Activated CD8-positive, alpha-beta T cell treated with anti-CD3 and anti-CD28 coated beads for 36 hours (primary cell): Measurements from ENCODE around the gene SETD2. TPM values are rescaled to one million over a fixed set of nuclear protein-coding genes. Genes with fewer than 3 reads are reported as not detected.
"Not testable (repeated sequence)": the region's sequence is repeated elsewhere in the genome, so short reads cannot be mapped to it uniquely, and the experiment has no call there.

ENCODE experiments used
- ATAC-seq: fragments of 200-7000 bp; cut with Tn5 transposase; one replicate; pipeline ENCODE4 v1.10.0; 2021; ENCODE audit warnings: mild to moderate bottlenecking, moderate library complexity
- CTCF ChIA-PET: fragments of 350-600 bp; sonication (Branson Sonifier 250); formaldehyde crosslinking; loops from one replicate; lab custom pipeline; 2021; ENCODE audit warnings: antibody characterized with exemption; lab: Charles Lee
- POLR2A ChIA-PET: fragments of 350-600 bp; sonication (Branson Sonifier 250); formaldehyde crosslinking; loops from one replicate; lab custom pipeline; 2021; ENCODE audit warnings: antibody characterized with exemption; lab: Charles Lee
- DNase-seq: peaks from one replicate; pipeline ENCODE4 v3.0.0-alpha.2; 2020
- H3K27ac Mint-ChIP-seq: one replicate; pipeline ENCODE4 v1.8.0; 2021; ENCODE audit warnings: mild to moderate bottlenecking, mixed read lengths
- H3K27me3 Mint-ChIP-seq: one replicate; pipeline ENCODE4 v1.8.0; 2021; ENCODE audit warnings: mixed read lengths
- H3K36me3 Mint-ChIP-seq: one replicate; pipeline ENCODE4 v1.8.0; 2021; ENCODE audit warnings: low read depth, mixed read lengths
- H3K4me1 Mint-ChIP-seq: one replicate; pipeline ENCODE4 v1.8.0; 2021; ENCODE audit warnings: low read depth, mixed read lengths
- H3K4me3 Mint-ChIP-seq: one replicate; pipeline ENCODE4 v1.8.0; 2021; ENCODE audit warnings: mild to moderate bottlenecking, moderate library complexity, mixed read lengths
- H3K9me3 Mint-ChIP-seq: one replicate; pipeline ENCODE4 v1.8.0; 2021; ENCODE audit warnings: mixed read lengths
- intact Hi-C: fragments of 100-400 bp; cut with micrococcal nuclease; formaldehyde crosslinking; loops from one replicate; pipeline ENCODE4 v1.10.0; 2022
- total RNA-seq, 2 experiments: library from RNA; stranded (reverse); gene quantifications; one replicate each; pipeline ENCODE4 v1.2.3, GENCODE V29; 2021
- TF ChIP-seq, protein P1 (sequence below): fragments of 200-600 bp; IDR thresholded peaks from one replicate; pipeline ENCODE4 v1.8.0; 2022; ENCODE audit warnings: antibody characterized with exemption, mild to moderate bottlenecking

Gene SETD2
- total RNA-seq, 2 experiments from 2014 or later = 34.7 to 36.1 TPM

DNA sequence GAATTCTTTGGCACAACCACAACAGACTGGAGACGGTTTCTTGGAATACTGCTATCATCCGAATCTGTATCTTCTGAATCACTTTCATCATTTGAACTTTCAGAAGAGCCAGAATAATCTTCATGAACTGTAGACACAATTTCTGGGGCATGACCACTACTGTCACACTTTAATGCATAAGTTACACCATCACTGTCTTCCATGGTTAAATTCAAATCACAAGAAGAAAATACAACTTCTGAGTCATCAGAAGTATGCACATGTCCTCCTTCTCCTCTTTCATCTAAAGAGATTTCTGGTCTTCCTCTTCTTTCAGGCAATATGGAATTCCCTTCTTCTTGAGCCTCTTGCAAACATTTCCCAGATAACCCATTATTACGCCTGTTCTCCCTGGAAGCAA is 42.5 kb downstream of the SETD2 start:
- peaks cover 38% of the 10 kb centered on the region for H3K4me1 Mint-ChIP-seq
- DNase-seq (no peak), ATAC-seq (no peak)
- intact Hi-C loops = no loop called here
- peak overlapping the region; percentile 87 for H3K27ac Mint-ChIP-seq
- peaks cover 58% of the 10 kb centered on the region for H3K36me3 Mint-ChIP-seq
- POLR2A ChIA-PET = interaction anchor here (0.8 kb wide), 1 partner anchor 24 kb away, joined by 3 read pairs; no protein-coding TSS in a partner anchor
- TF ChIP-seq, protein P1, sequence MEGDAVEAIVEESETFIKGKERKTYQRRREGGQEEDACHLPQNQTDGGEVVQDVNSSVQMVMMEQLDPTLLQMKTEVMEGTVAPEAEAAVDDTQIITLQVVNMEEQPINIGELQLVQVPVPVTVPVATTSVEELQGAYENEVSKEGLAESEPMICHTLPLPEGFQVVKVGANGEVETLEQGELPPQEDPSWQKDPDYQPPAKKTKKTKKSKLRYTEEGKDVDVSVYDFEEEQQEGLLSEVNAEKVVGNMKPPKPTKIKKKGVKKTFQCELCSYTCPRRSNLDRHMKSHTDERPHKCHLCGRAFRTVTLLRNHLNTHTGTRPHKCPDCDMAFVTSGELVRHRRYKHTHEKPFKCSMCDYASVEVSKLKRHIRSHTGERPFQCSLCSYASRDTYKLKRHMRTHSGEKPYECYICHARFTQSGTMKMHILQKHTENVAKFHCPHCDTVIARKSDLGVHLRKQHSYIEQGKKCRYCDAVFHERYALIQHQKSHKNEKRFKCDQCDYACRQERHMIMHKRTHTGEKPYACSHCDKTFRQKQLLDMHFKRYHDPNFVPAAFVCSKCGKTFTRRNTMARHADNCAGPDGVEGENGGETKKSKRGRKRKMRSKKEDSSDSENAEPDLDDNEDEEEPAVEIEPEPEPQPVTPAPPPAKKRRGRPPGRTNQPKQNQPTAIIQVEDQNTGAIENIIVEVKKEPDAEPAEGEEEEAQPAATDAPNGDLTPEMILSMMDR = no peak
- CTCF ChIA-PET = no interaction called here
- H3K9me3 Mint-ChIP-seq = peaks cover 4% of the 10 kb centered on the region
- H3K4me3 Mint-ChIP-seq = no peak overlapping the region
- no peaks in the 10 kb centered on the region for H3K27me3 Mint-ChIP-seq

DNA sequence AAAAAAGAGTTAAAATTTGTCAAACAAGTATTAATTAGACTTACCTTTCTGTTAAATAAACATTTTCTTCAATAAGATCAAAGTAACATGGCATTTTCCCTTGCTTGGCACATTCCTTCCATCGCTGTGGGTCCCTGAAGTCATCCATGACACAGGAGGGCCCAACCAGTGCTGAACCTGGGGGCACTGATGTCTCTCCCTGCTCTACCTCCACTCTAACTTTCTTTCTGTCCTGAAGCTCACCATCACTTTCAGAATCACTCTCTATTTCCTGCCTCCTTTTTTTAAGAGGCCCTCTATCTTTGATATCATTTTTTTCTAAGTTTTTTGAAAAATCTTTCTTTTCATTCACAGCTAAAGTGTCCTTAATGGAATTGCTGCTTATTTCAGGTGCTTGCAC is 43.8 kb downstream of the SETD2 start:
- Mint-ChIP-seq H3K9me3 (peaks cover 4% of the 10 kb centered on the region), H3K4me3 (no peak overlapping the region), H3K27me3 (no peaks in the 10 kb centered on the region), H3K36me3 (peaks cover 51% of the 10 kb centered on the region), H3K27ac (peak overlapping the region; percentile 87), H3K4me1 (peaks cover 38% of the 10 kb centered on the region)
- TF ChIP-seq, protein P1 = no peak
- DNase-seq = no peak
- POLR2A ChIA-PET = no interaction called here
- ATAC-seq = peak; percentile 83
- CTCF ChIA-PET = no interaction called here
- intact Hi-C loops = no loop called here

DNA sequence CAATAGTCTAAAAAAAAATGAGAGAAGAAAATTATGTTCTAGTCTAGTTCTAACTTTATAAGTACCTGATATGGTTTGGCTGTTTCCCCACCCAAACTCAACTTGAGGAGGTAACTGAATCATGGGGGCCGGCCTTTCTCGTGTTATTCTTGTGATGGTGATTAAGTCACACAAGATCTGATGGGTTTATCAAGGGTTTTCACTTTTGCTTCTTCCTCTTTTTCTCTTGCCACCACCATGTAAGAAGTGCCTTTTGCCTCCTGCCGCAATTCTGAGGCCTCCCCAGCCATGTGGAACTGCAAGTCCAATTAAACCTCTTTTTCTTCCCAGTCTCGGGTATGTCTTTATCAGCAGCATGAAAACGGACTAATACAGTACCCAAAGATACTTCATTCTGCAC is 44.5 kb downstream of the SETD2 start:
- H3K4me3 Mint-ChIP-seq, POLR2A ChIA-PET, H3K27me3 Mint-ChIP-seq, intact Hi-C loops, CTCF ChIA-PET, ATAC-seq, H3K9me3 Mint-ChIP-seq: not testable (repeated sequence)
- DNase-seq = peak; percentile 36
- peaks cover 51% of the 10 kb centered on the region for H3K36me3 Mint-ChIP-seq
- peak overlapping the region; percentile 72 for H3K27ac Mint-ChIP-seq
- H3K4me1 Mint-ChIP-seq = peaks cover 38% of the 10 kb centered on the region

DNA sequence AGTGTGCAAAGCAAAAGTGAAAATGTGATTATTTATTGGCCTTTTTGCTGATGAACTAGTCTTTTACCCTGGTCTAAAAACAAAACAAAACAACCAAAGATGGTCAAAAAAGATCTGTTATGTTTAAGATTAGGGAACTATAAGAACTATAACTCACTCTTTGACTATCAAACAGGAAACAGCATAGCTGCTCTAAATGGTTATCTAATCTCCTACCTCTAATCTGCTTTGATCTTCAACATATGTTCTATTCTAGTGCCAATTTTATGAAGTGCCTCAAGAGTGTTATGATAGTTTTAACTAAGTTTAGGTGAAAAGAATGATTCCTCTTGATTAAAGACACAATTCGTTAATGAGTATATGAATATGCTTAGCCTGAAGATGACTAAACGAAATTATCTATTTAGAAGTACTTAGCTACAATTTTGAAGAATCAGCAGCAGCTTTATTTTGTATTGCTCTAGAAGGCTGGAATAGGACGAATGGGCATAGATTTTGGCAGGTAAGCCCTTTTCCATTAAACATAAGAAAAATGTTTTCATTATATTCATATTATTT is 46.0 kb downstream of the SETD2 start:
- CTCF ChIA-PET = interaction anchor here (1.6 kb wide), 1 partner anchor 47 kb away, joined by 5 read pairs; the partner anchor contains the start of gene SETD2
- Mint-ChIP-seq H3K9me3 (peaks cover 4% of the 10 kb centered on the region), H3K27ac (peak overlapping the region; percentile 10), H3K4me3 (no peak overlapping the region), H3K36me3 (peaks cover 46% of the 10 kb centered on the region), H3K27me3 (no peaks in the 10 kb centered on the region), H3K4me1 (peaks cover 35% of the 10 kb centered on the region)
- intact Hi-C loops = no loop called here
- DNase-seq (no peak), ATAC-seq (no peak)
- TF ChIP-seq, protein P1 = no peak
- POLR2A ChIA-PET = no interaction called here

DNA sequence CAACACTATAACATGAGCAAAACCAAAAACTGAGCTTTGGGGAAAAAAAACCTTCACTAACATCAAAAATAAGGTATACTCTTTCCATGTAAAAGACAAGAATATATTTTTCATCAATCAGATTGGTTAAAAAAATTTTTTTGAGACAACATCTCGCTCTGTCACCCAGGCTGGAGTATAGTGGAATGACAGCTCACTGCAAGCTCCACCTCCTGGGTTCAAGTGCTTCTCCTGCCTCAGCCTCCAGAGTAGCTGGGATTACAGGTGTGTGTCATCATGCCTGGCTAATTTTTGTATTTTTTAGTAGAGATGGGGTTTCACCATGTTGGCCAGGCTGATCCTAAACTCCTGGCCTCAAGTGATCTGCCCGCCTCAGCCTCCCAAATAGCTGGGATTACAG is 48.4 kb downstream of the SETD2 start:
- not testable (repeated sequence) for DNase-seq
- H3K36me3 Mint-ChIP-seq = peaks cover 38% of the 10 kb centered on the region

DNA sequence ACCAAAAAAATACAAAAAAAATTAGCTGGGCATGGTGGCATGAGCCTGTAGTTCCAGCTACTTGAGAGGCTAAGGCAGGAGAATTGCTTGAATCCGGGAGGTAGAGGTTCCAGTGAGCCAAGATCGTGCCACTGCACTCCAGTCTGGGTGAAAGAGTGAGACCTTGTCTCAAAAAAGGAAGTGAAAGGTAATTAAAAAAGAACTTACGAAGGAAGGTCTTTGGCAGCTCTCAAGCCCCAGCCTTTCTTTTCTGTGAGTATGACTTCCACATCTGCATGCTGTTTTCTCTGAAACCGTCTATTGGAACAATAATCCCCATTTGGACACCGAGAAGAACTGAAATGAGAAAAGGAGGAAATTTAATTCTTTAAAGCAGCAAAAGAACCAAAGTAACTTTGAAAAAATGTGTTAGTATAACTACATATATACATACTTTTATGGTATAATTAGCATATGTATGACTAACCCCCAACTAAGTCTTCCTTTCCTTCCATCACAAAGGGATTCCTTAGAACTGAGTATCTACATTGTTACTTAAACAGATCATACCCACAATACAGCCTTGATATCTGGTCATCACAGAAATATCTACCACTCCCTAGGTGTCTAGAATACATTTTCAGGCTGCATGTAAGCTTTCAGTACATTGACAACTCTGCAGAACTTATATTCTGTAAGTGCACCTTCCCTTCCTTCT is 50.1 kb downstream of the SETD2 start:
- ChIA-PET CTCF (interaction anchor here (1.5 to 1.9 kb wide), 2 partner anchors 13 to 17 kb away, joined by 3 to 5 read pairs; no protein-coding TSS in a partner anchor), POLR2A (no interaction called here)
- intact Hi-C loops = no loop called here
- H3K4me1 Mint-ChIP-seq = peaks cover 8% of the 10 kb centered on the region
- no peak for ATAC-seq
- H3K36me3 Mint-ChIP-seq = peaks cover 30% of the 10 kb centered on the region
- no peak overlapping the region for H3K27ac Mint-ChIP-seq
- no peak for DNase-seq
- H3K9me3 Mint-ChIP-seq = no peaks in the 10 kb centered on the region
- no peaks in the 10 kb centered on the region for H3K27me3 Mint-ChIP-seq
- no peak overlapping the region for H3K4me3 Mint-ChIP-seq
- TF ChIP-seq, protein P1 = no peak

More for the DNA sequence above, 48.4 kb downstream of the SETD2 start:
- POLR2A ChIA-PET = interaction anchor here (0.6 to 1.2 kb wide), 2 partner anchors 39 to 330 kb away, joined by 3 to 4 read pairs; no protein-coding TSS in a partner anchor
- H3K27me3 Mint-ChIP-seq, H3K27ac Mint-ChIP-seq, H3K9me3 Mint-ChIP-seq, H3K4me3 Mint-ChIP-seq, intact Hi-C loops, CTCF ChIA-PET, ATAC-seq: not testable (repeated sequence)
- H3K4me1 Mint-ChIP-seq = peaks cover 20% of the 10 kb centered on the region
